NT2/D1 (cell line): Measurements from ENCODE around the gene PLEKHG5.

Experiments used
- DNase-seq: peaks from one replicate; pipeline ENCODE4 v3.0.0-alpha.2; 2011; ENCODE audit warnings: low read depth, low spot score
- H3K27me3 ChIP-seq: 2 replicates; pipeline ENCODE4 v1.6.0; 2011; ENCODE audit warnings: mild to moderate bottlenecking; ENCODE audit not compliant: insufficient read length, insufficient read depth
- H3K36me3 ChIP-seq: 2 replicates; pipeline ENCODE4 v1.6.1; 2011; ENCODE audit warnings: mild to moderate bottlenecking, low read length, mixed read lengths; ENCODE audit not compliant: insufficient read depth, insufficient read length
- H3K4me1 ChIP-seq: 2 replicates; pipeline ENCODE4 v1.5.1; 2011; ENCODE audit not compliant: insufficient read depth, insufficient read length
- H3K4me3 ChIP-seq: 2 replicates; pipeline ENCODE4 v1.5.1; 2011; ENCODE audit warnings: low read depth; ENCODE audit not compliant: insufficient read length
- H3K9ac ChIP-seq: 2 replicates; pipeline ENCODE4 v1.6.0; 2011; ENCODE audit warnings: low read depth; ENCODE audit not compliant: insufficient read length
- H3K9me3 ChIP-seq: 2 replicates; pipeline ENCODE4 v1.5.1; 2011; ENCODE audit warnings: mild to moderate bottlenecking, low read length; ENCODE audit not compliant: insufficient read depth
- SUZ12 ChIP-seq: IDR thresholded peaks from 2 replicates; pipeline ENCODE4 v1.6.1; 2011; ENCODE audit not compliant: insufficient read length, insufficient read depth; ENCODE audit errors: extremely low read depth
- YY1 ChIP-seq: IDR thresholded peaks from 2 replicates; pipeline ENCODE4 v1.6.1; 2011; ENCODE audit not compliant: insufficient read length, insufficient read depth
- ZNF274 ChIP-seq: IDR thresholded peaks from 2 replicates; pipeline ENCODE4 v1.6.1; 2011; ENCODE audit warnings: mild to moderate bottlenecking, low read depth, low read length

Gene PLEKHG5

GRCh38 chr1:6509919-6510291, 18.4 kb upstream of the PLEKHG5 start:
- DNase-seq, result no peak
- no peak overlapping the region for H3K9ac ChIP-seq
- no peak for TF ChIP-seq ZNF274
- no peaks in the 10 kb centered on the region for H3K9me3 ChIP-seq
- no peaks in the 10 kb centered on the region for H3K36me3 ChIP-seq
- H3K4me1 ChIP-seq, result peaks cover 4% of the 10 kb centered on the region
- no peak overlapping the region for H3K4me3 ChIP-seq
- H3K27me3 ChIP-seq, result no peaks in the 10 kb centered on the region

- H3K4me3 ChIP-seq, result no peak overlapping the region
- H3K9ac ChIP-seq, result no peak overlapping the region
- H3K27me3 ChIP-seq, result no peaks in the 10 kb centered on the region
- no peak for DNase-seq
- no peaks in the 10 kb centered on the region for H3K9me3 ChIP-seq
- peaks cover 4% of the 10 kb centered on the region for H3K4me1 ChIP-seq
- TF ChIP-seq YY1 (no peak), SUZ12 (no peak), ZNF274 (no peak)
- no peaks in the 10 kb centered on the region for H3K36me3 ChIP-seq
These were observed 17.9 kb upstream of the PLEKHG5 start for GRCh38 chr1:6509220-6509918.

- DNase-seq, result no peak
- H3K9ac ChIP-seq, result no peak overlapping the region
- peaks cover 4% of the 10 kb centered on the region for H3K4me1 ChIP-seq
- H3K27me3 ChIP-seq, result no peaks in the 10 kb centered on the region
- TF ChIP-seq ZNF274, result no peak
- TF ChIP-seq YY1, result no peak
- TF ChIP-seq SUZ12, result no peak
- no peak overlapping the region for H3K4me3 ChIP-seq
- no peaks in the 10 kb centered on the region for H3K36me3 ChIP-seq
- no peaks in the 10 kb centered on the region for H3K9me3 ChIP-seq
These were observed 17.3 kb upstream of the PLEKHG5 start for GRCh38 chr1:6508816-6509189.

GRCh38 chr1:6508154-6508815, 16.8 kb upstream of the PLEKHG5 start:
- Histone ChIP-seq H3K9me3 (no peaks in the 10 kb centered on the region), H3K36me3 (no peaks in the 10 kb centered on the region), H3K4me3 (no peak overlapping the region), H3K9ac (no peak overlapping the region), H3K4me1 (peaks cover 2% of the 10 kb centered on the region), H3K27me3 (no peaks in the 10 kb centered on the region)
- TF ChIP-seq SUZ12 (no peak), ZNF274 (no peak), YY1 (no peak)
- no peak for DNase-seq

GRCh38 chr1:6507461-6507911, 16.0 kb upstream of the PLEKHG5 start:
- Histone ChIP-seq H3K4me3 (no peak overlapping the region), H3K27me3 (no peaks in the 10 kb centered on the region)
- no peak for DNase-seq

GRCh38 chr1:6507037-6507428, 15.6 kb upstream of the PLEKHG5 start:
- Histone ChIP-seq H3K4me1 (no peaks in the 10 kb centered on the region), H3K36me3 (no peaks in the 10 kb centered on the region), H3K4me3 (no peak overlapping the region), H3K27me3 (no peaks in the 10 kb centered on the region), H3K9ac (no peak overlapping the region), H3K9me3 (no peaks in the 10 kb centered on the region)
- TF ChIP-seq ZNF274 (no peak), YY1 (no peak), SUZ12 (no peak)
- DNase-seq, result no peak

More at GRCh38 chr1:6507461-6507911, 16.0 kb upstream of the PLEKHG5 start:
- H3K4me1 ChIP-seq, result peaks cover 2% of the 10 kb centered on the region
- H3K36me3 ChIP-seq, result no peaks in the 10 kb centered on the region
- no peak overlapping the region for H3K9ac ChIP-seq
- no peaks in the 10 kb centered on the region for H3K9me3 ChIP-seq
- TF ChIP-seq YY1, result no peak
- no peak for TF ChIP-seq ZNF274
- no peak for TF ChIP-seq SUZ12

- Histone ChIP-seq H3K9ac (no peak overlapping the region), H3K4me1 (no peaks in the 10 kb centered on the region), H3K4me3 (no peak overlapping the region), H3K36me3 (no peaks in the 10 kb centered on the region), H3K27me3 (no peaks in the 10 kb centered on the region), H3K9me3 (no peaks in the 10 kb centered on the region)
- TF ChIP-seq SUZ12, result no peak
- TF ChIP-seq YY1, result no peak
- no peak for TF ChIP-seq ZNF274
- DNase-seq, result no peak
These were observed 15.0 kb upstream of the PLEKHG5 start for GRCh38 chr1:6506210-6507036.
